ENCODE data around the gene GPC3.

Gene GPC3

DNA sequence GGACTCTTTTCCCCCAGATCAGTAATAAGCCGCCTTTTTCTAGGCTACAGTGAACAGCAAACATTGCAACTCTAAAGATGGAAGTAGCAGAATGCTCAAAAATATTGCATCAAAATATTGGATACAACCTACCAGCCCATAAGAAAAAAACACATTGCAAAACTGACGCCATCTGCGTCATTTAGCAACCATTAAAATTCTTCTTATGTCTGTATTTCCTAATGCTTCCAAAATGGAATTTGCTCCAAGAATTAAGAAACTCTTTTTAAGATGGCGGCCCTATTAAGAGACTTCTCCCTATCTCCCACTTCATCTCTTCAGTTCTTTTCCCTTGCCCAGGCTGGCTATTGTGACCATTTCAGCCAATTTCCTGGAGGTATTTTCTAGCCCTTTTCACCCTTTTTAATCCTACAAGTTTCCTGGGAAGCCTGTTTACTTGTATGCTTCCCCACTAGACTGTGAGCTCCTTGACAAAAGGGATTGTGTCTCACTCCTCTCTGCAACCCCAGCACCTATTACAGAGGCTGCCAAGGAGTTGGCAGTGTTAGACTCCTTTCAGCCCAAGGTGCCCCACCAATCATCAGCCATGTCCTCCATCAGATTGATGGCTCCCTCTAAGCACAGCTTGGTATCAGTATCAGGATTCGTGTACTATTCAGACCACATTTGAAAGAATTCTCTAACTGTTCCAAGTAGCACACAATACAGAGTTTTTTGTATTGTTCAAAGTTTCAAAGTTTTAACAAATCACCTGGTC, 4.4 kb downstream of the GPC3 start:
- Histone ChIP-seq H3K27ac (no peak overlapping the region), H3K4me3 (no peak overlapping the region), H3K36me3 (no peaks in the 10 kb centered on the region), H3K9me3 (no peaks in the 10 kb centered on the region), H3K4me1 (peaks cover 0 to 8% (median 6%) of the 10 kb centered on the region in 4 donors), H3K27me3 (peaks cover 0 to 2% of the 10 kb centered on the region in 2 donors)
- no peak for DNase-seq
- intact Hi-C loops (cut with DNase I; ENCODE audit: low total_unique reads), result no loop called here
- TF ChIP-seq, protein P1, sequence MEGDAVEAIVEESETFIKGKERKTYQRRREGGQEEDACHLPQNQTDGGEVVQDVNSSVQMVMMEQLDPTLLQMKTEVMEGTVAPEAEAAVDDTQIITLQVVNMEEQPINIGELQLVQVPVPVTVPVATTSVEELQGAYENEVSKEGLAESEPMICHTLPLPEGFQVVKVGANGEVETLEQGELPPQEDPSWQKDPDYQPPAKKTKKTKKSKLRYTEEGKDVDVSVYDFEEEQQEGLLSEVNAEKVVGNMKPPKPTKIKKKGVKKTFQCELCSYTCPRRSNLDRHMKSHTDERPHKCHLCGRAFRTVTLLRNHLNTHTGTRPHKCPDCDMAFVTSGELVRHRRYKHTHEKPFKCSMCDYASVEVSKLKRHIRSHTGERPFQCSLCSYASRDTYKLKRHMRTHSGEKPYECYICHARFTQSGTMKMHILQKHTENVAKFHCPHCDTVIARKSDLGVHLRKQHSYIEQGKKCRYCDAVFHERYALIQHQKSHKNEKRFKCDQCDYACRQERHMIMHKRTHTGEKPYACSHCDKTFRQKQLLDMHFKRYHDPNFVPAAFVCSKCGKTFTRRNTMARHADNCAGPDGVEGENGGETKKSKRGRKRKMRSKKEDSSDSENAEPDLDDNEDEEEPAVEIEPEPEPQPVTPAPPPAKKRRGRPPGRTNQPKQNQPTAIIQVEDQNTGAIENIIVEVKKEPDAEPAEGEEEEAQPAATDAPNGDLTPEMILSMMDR (IDR thresholded peaks at IDR 0.05), result no peak

DNA sequence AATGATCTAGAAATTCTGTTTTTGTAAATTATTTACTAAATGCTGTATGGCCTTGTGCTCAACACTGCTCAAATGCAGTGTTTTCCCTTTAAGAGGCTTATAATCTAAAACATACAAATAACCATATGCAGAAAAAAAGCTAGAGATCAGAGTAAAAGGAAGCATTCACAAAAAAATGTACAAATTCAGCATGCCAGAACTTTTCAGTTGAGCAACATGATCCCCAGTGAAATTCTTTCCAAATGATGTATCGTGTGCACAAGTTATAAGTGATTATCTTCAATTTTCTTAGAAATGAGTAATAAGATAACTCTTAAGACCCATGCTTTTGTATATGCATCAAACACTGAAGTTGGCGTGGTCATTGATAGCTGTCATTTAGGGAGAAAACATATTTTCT, 5.0 kb downstream of the GPC3 start:
- H3K9me3 ChIP-seq, result no peaks in the 10 kb centered on the region
- no peak overlapping the region for H3K27ac ChIP-seq
- DNase-seq, result no peak

DNA sequence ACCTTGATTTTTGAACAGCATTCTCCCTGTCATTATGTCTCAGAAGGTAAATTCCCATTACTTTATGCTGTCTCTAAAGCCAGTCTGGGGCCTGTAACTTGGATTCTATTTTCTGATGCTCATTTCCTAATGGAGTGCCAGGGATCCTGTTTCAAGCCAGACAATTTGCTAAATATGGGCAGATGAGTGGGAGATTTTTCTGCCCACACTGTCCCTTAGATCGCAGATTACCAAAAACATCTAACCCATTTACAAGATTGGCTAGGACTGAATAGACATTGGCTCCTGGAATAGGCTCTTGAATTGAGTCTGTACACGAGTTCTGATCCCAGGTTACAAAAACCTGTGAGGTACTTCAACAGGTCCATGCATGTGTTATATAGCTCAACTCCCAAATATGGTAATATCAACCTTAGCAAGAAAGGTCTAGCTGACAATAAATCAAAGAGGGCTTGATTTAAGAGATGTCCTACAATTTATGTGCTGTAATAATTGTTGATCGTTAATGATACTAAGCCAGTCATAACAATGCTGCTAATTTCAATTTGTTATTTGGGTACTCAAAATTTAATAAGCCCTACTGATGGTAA, 5.7 kb downstream of the GPC3 start:
- TF ChIP-seq, protein P1 (IDR thresholded peaks at IDR 0.05), result no peak
- intact Hi-C loops (cut with DNase I; ENCODE audit: low total_unique reads), result no loop called here

More for the DNA sequence above, 5.0 kb downstream of the GPC3 start:
- intact Hi-C loops (cut with DNase I; ENCODE audit: low total_unique reads), result no loop called here
- TF ChIP-seq, protein P1 (IDR thresholded peaks at IDR 0.05), result no peak
- H3K36me3 ChIP-seq, result no peaks in the 10 kb centered on the region
- peaks cover 0 to 8% (median 6%) of the 10 kb centered on the region in 4 donors for H3K4me1 ChIP-seq
- no peak overlapping the region for H3K4me3 ChIP-seq
- peaks cover 0 to 2% of the 10 kb centered on the region in 2 donors for H3K27me3 ChIP-seq

DNA sequence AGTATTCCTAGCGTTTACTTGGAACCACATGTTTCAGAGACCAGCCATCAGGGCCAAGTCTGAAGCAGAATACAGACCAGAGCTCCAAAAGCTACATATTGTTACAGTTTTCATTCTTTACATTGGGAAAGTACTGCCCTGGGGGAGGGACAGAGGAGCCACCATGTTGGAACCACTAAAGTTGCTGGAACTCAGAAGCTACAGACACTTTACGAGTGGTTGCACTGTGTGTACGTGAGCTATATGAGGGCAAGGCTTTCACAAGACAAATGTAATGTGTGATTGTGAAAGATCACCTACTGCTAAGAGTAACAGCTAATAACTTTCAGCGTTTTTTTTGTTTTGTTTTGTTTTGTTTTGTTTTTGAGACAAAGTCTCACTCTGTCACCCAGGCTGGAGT, 11.7 kb downstream of the GPC3 start:
- no peaks in the 10 kb centered on the region for H3K9me3 ChIP-seq
- no peak for DNase-seq
- intact Hi-C loops (cut with DNase I; ENCODE audit: low total_unique reads), result no loop called here
- no peak overlapping the region for H3K27ac ChIP-seq
- no peaks in the 10 kb centered on the region for H3K4me1 ChIP-seq
- no peak overlapping the region for H3K4me3 ChIP-seq
- no peaks in the 10 kb centered on the region for H3K36me3 ChIP-seq
- TF ChIP-seq, protein P1 (IDR thresholded peaks at IDR 0.05), result no peak
- H3K27me3 ChIP-seq, result no peaks in the 10 kb centered on the region

More for the DNA sequence above, 5.7 kb downstream of the GPC3 start:
- no peaks in the 10 kb centered on the region for H3K9me3 ChIP-seq
- no peak for DNase-seq
- peaks cover 0 to 2% (median under 1%) of the 10 kb centered on the region in 4 donors for H3K4me1 ChIP-seq
- H3K4me3 ChIP-seq, result no peak overlapping the region
- H3K27me3 ChIP-seq, result no peaks in the 10 kb centered on the region
- no peak overlapping the region for H3K27ac ChIP-seq
- H3K36me3 ChIP-seq, result no peaks in the 10 kb centered on the region

DNA sequence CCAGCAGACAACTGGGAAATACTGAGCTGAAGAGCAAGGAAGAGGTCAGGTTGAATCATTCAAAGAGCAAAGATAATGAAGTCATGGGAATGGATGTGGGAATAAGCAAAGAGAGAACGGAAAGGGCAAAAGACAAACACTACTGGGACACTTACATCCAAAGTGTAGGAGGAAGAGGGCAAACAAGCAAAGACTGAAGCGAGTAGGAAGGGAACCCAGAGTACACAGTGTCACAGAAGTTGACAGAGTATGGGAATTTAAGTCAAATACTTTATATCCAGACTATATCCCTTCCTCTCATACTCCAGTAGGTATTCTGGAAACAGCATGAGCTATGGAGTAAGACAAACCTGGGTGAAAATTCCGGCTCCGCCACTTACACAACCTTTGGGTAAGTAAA, 12.5 kb downstream of the GPC3 start:
- H3K27ac ChIP-seq, result no peak overlapping the region
- no peaks in the 10 kb centered on the region for H3K9me3 ChIP-seq
- intact Hi-C loops (cut with DNase I; ENCODE audit: low total_unique reads), result no loop called here
- TF ChIP-seq, protein P1 (IDR thresholded peaks at IDR 0.05), result no peak
- DNase-seq, result no peak
- no peaks in the 10 kb centered on the region for H3K27me3 ChIP-seq
- H3K4me1 ChIP-seq, result no peaks in the 10 kb centered on the region
- H3K36me3 ChIP-seq, result no peaks in the 10 kb centered on the region
- H3K4me3 ChIP-seq, result no peak overlapping the region
